ENCODE results near the gene TMEM132D.

TMEM132D gene

DNA sequence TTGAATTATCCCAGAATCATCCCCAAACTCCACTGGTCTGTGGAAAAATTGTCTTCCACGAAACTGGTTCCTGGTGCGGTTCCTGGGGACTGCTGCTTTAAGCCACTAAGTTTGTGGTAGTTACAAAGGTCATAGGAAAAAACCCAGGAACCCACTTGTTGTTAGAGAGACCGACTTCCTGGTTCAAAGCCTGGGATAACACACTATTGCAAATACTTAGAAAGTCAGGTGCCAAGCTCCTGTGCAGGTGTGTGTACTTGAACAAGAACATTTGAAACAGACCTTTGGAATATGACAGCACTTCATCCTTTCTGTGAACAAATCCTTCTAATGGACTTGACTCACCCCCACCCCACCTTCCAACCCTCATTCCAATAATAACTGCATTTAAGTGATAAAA is 530.9 kb downstream of the TMEM132D start:
- ATAC-seq (ENCODE audit: low read depth) (no peak), DNase-seq (ENCODE audit: low spot score in 2 of 2) (no peak)
- H3K4me3 Mint-ChIP-seq: no peak overlapping the region
- no peak overlapping the region for H3K27ac Mint-ChIP-seq
- H3K4me1 Mint-ChIP-seq: no peaks in the 10 kb centered on the region
- peaks cover 2% of the 10 kb centered on the region for H3K27me3 Mint-ChIP-seq
- peaks cover 2% of the 10 kb centered on the region for H3K9me3 Mint-ChIP-seq
- H3K36me3 Mint-ChIP-seq: no peaks in the 10 kb centered on the region

DNA sequence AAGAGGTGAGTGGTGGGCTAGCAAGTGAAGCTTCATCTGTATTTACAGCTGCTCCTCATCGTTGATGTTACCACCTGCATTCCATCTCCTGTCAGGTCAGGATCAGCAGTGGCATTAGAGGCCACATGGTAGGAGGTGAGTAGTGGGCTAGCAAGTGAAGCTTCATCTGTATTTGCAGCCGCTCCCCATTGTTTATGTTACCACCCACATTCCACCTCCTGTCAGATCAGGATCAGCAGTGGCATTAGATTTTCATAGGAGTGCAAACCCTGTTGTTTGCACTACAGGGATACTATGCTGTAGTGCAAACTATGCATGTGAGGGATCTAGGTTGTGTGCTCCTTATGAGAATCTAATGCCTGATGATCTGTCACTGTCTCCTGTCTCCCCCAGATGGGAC is 531.5 kb downstream of the TMEM132D start:
- ATAC-seq (ENCODE audit: low read depth) (no peak), DNase-seq (ENCODE audit: low spot score in 2 of 2) (no peak)
- Mint-ChIP-seq H3K9me3 (peaks cover 2% of the 10 kb centered on the region), H3K27me3 (peaks cover 2% of the 10 kb centered on the region), H3K27ac (no peak overlapping the region), H3K36me3 (no peaks in the 10 kb centered on the region), H3K4me3 (no peak overlapping the region), H3K4me1 (no peaks in the 10 kb centered on the region)

DNA sequence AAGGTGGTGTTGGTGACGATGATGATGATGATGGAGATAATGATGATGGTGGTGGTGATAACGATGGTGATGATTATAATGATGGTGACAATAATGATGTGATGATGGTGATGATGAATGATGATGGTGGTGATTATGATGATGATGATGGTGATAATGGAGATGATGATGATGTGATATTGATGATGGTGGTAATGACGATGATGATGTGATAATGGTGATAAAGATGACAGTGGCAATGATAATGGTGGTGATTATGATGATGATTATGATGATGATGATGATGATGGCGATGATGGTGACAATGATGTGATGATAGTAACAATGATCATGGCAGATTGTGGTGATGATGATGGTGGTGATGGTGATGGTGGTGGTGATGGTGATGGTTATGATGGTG is 532.6 kb downstream of the TMEM132D start:
- Mint-ChIP-seq H3K27ac (no peak overlapping the region), H3K4me3 (no peak overlapping the region), H3K27me3 (peaks cover 2% of the 10 kb centered on the region), H3K36me3 (no peaks in the 10 kb centered on the region), H3K9me3 (peaks cover 1% of the 10 kb centered on the region), H3K4me1 (no peaks in the 10 kb centered on the region)
- ATAC-seq (ENCODE audit: low read depth) (no peak), DNase-seq (ENCODE audit: low spot score in 2 of 2) (no peak)

DNA sequence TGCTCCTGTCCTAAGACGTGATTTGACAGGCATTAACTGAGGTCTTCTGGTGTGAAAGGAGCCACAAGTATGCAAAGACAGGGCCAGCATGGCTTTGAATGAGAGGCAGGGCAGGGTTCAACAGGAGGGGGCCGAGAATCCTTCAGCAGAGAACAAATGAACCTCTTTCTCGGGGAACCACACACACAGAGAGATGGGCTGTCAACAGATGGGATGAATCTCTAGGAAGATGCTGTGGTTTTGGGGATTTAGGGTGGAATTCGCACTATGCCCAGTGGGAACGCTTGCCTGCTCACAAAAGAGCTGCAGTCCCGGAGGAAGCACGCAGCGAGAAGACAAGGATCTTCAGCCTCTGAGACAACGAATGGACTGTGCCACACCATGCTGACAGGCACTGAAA is 537.2 kb downstream of the TMEM132D start:
- Mint-ChIP-seq H3K27me3 (peaks cover 2% of the 10 kb centered on the region), H3K9me3 (peaks cover 2% of the 10 kb centered on the region), H3K36me3 (no peaks in the 10 kb centered on the region), H3K4me3 (no peak overlapping the region), H3K4me1 (no peaks in the 10 kb centered on the region), H3K27ac (no peak overlapping the region)
- DNase-seq (ENCODE audit: low spot score in 2 of 2): no peak
- no peak for ATAC-seq (ENCODE audit: low read depth)

DNA sequence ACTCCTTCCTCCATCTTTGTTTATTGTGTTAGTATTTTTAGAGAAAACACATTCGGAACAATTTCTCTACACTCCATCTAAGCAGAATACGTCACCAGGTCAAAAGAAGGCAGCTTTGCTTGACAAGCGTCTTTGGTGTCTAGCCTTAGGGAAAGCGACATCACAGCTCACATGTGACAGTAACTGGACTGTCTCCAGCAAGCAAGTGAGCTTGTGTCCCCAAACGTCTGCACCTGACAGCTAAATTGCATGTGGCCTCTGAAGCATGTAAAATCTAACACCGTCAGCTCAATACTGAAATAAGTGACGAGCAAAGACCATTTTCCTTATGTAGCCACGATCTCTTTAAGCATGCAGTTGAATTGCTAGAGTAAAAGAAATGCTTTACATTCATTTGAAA is 540.8 kb downstream of the TMEM132D start:
- Mint-ChIP-seq H3K36me3 (no peaks in the 10 kb centered on the region), H3K27me3 (no peaks in the 10 kb centered on the region), H3K9me3 (peaks cover 2% of the 10 kb centered on the region), H3K4me1 (no peaks in the 10 kb centered on the region), H3K4me3 (no peak overlapping the region), H3K27ac (no peak overlapping the region)
- no peak for ATAC-seq (ENCODE audit: low read depth)
- no peak for DNase-seq (ENCODE audit: low spot score in 2 of 2)

DNA sequence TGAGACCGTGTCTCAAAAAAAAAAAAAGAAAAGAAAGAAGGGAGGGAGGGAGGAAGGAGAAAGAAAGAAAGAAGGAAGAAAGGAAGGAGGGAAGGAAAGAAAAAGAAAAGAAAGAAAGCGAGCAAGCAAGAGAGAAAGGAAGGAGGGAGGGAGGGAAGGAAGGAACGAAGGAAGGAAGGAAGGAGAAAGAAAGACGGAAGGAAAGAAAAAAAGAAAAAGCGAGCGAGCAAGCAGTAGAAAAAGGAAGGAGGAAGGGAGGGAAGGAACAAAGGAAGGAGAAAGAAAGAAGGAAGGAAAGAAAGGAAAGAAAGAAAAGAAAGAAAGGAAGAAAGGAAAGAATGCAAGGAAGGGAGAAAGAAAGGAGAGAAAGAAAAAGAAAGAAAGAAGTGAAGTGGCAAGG is 546.6 kb downstream of the TMEM132D start:
- no peak for DNase-seq (ENCODE audit: low spot score in 2 of 2)
- H3K4me1 Mint-ChIP-seq: peaks cover 2% of the 10 kb centered on the region
- H3K27me3 Mint-ChIP-seq: peaks cover 3% of the 10 kb centered on the region
- no peaks in the 10 kb centered on the region for H3K36me3 Mint-ChIP-seq
- H3K27ac Mint-ChIP-seq: no peak overlapping the region
- no peak for ATAC-seq (ENCODE audit: low read depth)
- no peak overlapping the region for H3K4me3 Mint-ChIP-seq
- peaks cover 3% of the 10 kb centered on the region for H3K9me3 Mint-ChIP-seq

DNA sequence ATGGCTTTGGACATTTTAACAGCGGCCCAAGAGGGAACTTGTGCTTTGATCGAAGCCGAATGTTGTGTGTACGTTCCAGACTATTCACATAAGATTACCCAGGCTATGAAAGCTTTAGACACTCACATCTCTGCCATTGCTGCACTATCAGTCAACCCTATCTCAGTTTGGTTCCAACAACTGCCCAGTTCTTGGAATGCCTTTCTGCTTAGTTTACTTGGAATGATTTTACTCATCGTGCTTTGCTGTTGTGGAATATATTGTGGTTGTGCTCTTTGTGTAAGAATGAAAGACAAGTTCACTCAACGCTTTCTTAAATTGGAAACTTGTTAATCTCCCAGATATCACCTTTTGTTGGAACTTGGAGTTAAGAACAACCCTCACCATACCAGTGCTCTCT is 552.3 kb downstream of the TMEM132D start:
- no peak for ATAC-seq (ENCODE audit: low read depth)
- H3K27ac Mint-ChIP-seq: no peak overlapping the region
- no peaks in the 10 kb centered on the region for H3K4me1 Mint-ChIP-seq
- peaks cover 2% of the 10 kb centered on the region for H3K9me3 Mint-ChIP-seq
- DNase-seq (ENCODE audit: low spot score in 2 of 2): no peak
- H3K27me3 Mint-ChIP-seq: peaks cover 2% of the 10 kb centered on the region
- no peak overlapping the region for H3K4me3 Mint-ChIP-seq
- H3K36me3 Mint-ChIP-seq: no peaks in the 10 kb centered on the region

DNA sequence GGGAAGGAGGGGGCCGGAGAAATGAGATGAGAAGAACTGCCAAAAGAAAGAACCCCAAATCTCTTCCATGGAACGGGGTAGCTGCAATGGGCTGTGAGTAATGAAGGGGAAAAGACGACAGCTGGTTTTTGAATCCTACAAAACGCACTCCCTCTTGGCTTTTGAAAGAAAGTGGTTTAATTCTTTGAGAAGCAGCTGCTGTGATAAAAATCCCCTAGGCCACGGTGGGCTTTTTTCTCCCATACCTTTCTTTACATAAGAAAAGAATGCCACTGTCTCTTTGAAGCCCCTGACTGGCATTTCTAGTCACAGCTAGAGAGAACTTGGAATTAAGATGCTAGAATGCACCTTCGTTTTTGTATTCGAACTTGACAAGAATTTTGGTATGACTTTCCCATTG is 564.5 kb downstream of the TMEM132D start:
- no peak for DNase-seq (ENCODE audit: low spot score in 2 of 2)
- Mint-ChIP-seq H3K4me1 (no peaks in the 10 kb centered on the region), H3K36me3 (no peaks in the 10 kb centered on the region), H3K9me3 (no peaks in the 10 kb centered on the region), H3K27me3 (no peaks in the 10 kb centered on the region), H3K4me3 (no peak overlapping the region), H3K27ac (no peak overlapping the region)
- ATAC-seq (ENCODE audit: low read depth): no peak

DNA sequence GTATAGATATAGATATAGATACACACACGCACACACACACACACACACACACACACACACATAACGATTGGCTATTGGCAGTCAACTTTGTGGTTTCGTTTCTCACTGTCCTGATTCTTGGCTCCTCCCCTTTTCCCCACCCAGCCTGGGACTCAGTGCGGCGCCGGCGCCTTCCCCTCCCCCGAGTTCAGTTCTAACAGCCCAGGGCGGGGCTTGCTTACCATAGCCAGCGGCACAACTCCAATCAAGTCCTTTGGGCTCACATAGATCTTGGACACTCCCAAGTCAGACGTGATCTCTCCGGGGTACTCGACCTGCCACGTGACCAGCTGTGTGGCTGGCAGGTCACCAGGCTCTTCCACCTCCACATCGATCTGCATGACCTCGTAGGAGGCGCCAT is 566.4 kb downstream of the TMEM132D start:
- Mint-ChIP-seq H3K9me3 (no peaks in the 10 kb centered on the region), H3K4me3 (no peak overlapping the region), H3K27me3 (no peaks in the 10 kb centered on the region), H3K27ac (no peak overlapping the region), H3K4me1 (no peaks in the 10 kb centered on the region), H3K36me3 (no peaks in the 10 kb centered on the region)
- DNase-seq (ENCODE audit: low spot score in 2 of 2) (no peak), ATAC-seq (ENCODE audit: low read depth) (no peak)

DNA sequence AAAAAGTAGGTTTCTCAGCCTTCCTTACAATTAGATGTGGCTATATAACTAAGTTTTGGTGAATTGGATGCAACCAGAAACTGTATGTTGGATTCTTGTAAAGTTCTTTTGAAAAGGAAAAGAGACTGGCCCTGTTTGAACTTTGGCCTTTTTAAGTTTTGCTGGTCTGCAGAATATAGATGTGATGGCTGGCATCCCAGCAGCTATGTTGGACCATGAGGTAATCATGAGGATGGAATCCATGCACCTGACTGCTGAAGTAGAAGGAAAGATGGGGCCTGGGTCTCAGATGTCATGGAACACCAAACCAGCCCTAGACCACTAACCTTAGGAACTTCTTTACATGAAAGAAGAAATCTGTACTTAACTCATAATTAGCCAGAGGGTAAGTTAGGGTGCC is 568.1 kb downstream of the TMEM132D start:
- no peak overlapping the region for H3K4me3 Mint-ChIP-seq
- no peak for ATAC-seq (ENCODE audit: low read depth)
- no peaks in the 10 kb centered on the region for H3K4me1 Mint-ChIP-seq
- DNase-seq (ENCODE audit: low spot score in 2 of 2): no peak
- H3K36me3 Mint-ChIP-seq: no peaks in the 10 kb centered on the region
- H3K9me3 Mint-ChIP-seq: no peaks in the 10 kb centered on the region
- no peaks in the 10 kb centered on the region for H3K27me3 Mint-ChIP-seq
- H3K27ac Mint-ChIP-seq: no peak overlapping the region

DNA sequence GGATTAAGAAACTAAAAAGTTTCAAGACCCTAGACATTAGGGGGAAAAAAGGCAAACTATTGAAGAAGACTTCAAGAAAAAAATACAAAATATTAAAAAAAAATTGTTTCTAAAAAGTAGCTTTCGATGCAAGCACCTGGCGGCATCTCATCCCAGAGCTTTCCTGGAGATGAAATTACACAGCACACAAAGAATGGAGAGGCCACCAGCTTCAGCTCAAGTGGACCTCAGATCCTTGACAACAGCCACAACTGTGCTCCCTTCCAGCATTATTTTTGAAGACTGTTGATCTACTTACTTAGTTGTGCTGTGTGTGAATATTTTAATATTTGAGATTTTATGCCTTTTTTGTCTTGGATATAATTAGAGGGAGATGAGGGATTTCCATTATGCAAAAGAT is 571.5 kb downstream of the TMEM132D start:
- H3K36me3 Mint-ChIP-seq: no peaks in the 10 kb centered on the region
- no peaks in the 10 kb centered on the region for H3K4me1 Mint-ChIP-seq
- DNase-seq (ENCODE audit: low spot score in 2 of 2): no peak
- no peak overlapping the region for H3K27ac Mint-ChIP-seq
- no peaks in the 10 kb centered on the region for H3K27me3 Mint-ChIP-seq
- no peak for ATAC-seq (ENCODE audit: low read depth)
- H3K9me3 Mint-ChIP-seq: no peaks in the 10 kb centered on the region
- H3K4me3 Mint-ChIP-seq: no peak overlapping the region

DNA sequence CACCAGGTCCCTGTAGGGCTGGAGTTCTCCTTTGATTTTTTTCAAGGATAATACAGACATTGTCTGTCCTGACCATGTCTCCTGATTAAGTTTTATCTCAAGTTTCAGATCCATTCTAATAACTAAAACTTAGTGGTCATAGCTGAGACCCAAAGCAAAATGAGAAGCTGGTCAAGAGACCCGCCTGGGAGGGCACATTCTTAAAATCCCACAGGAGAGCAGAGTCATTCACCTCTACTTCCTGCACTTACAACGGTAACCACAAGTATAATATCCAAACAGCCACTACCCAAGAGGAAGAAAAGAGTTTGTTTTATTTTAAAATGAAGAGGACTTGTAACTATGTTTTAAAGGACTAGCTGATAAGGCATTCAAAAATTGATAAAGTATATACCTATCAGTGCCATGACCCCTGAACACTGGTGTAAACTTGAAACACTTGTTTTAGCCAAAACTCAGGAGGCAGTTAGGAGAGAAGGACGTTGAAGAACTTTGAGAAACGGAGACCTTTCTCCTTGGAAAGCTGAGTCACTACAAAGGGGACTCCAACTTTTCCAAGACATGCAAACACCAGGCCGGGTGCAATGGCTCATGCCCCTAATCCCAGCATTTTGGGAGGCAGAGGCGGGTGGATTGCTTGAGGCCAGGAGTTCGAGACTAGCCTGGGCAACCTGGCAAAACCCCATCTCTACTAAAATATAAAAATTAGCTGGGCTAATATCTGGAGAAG is 572.3 kb downstream of the TMEM132D start:
- H3K4me1 Mint-ChIP-seq: no peaks in the 10 kb centered on the region
- DNase-seq (ENCODE audit: low spot score in 2 of 2) (no peak), ATAC-seq (ENCODE audit: low read depth) (no peak)
- H3K36me3 Mint-ChIP-seq: no peaks in the 10 kb centered on the region
- H3K4me3 Mint-ChIP-seq: no peak overlapping the region
- H3K27ac Mint-ChIP-seq: no peak overlapping the region
- H3K27me3 Mint-ChIP-seq: no peaks in the 10 kb centered on the region
- no peaks in the 10 kb centered on the region for H3K9me3 Mint-ChIP-seq

DNA sequence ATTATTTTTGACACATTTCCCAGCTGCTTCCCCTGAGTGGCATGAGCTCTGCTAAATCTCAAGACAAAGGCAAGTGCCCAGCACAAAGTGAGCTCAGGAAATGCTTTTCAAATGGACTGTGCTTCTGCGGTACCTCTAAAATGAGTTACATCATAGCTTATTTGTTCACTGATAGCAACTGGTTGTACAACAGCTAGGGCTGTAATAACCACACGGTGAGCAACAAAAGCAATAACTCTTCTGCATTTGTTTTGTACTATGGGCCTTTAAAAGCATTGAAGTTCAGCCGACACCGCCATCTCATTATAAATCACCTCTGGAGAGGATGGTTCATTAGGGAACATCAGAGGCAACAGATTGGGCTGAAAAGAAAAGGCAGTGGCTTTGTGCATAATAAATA is 575.6 kb downstream of the TMEM132D start:
- DNase-seq (ENCODE audit: low spot score in 2 of 2) (no peak), ATAC-seq (ENCODE audit: low read depth) (no peak)
- H3K27ac Mint-ChIP-seq: no peak overlapping the region
- H3K27me3 Mint-ChIP-seq: peaks cover 3% of the 10 kb centered on the region
- no peaks in the 10 kb centered on the region for H3K4me1 Mint-ChIP-seq
- H3K36me3 Mint-ChIP-seq: no peaks in the 10 kb centered on the region
- no peaks in the 10 kb centered on the region for H3K9me3 Mint-ChIP-seq
- H3K4me3 Mint-ChIP-seq: no peak overlapping the region

DNA sequence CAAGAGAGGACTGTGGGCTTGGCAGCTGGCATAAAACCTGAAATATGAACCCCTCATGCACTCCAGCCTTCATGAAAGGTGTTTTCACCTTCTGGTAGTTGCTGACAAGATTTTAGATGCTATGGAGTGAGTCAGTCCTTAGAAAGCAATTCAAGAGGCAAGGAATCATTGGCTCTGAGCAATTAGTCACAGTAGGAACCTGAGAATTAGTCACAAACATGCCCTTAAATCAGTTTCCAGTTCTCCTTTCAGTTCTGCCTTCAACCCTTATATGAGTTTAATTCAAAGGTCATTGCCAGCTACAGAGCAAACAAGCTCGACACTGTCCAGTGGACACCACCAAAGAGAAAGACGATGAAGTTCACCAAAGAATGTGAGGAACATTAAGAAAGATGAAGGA is 578.3 kb downstream of the TMEM132D start:
- no peak overlapping the region for H3K4me3 Mint-ChIP-seq
- ATAC-seq (ENCODE audit: low read depth): no peak
- no peaks in the 10 kb centered on the region for H3K9me3 Mint-ChIP-seq
- H3K27me3 Mint-ChIP-seq: peaks cover 3% of the 10 kb centered on the region
- no peak for DNase-seq (ENCODE audit: low spot score in 2 of 2)
- H3K27ac Mint-ChIP-seq: no peak overlapping the region
- H3K36me3 Mint-ChIP-seq: no peaks in the 10 kb centered on the region
- no peaks in the 10 kb centered on the region for H3K4me1 Mint-ChIP-seq

DNA sequence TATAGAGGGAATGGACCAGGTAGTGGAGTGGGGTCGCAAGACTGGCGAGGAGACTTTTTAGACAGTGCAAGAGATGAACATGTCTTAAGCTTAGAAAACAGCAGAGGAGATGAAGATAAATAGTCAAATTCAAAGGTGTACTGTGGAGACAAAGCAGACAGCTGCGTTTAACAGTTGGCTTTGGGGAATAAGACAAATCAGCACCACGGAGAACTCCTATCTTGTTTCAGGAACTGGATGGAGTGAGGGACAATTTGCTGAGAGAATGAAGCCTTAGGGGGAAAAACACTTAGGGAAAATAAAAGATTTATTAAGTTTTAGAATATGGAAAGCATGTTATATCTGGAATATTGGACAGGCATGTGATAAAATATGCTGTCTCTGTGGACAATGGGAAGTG is 591.8 kb downstream of the TMEM132D start:
- Mint-ChIP-seq H3K27ac (no peak overlapping the region), H3K4me3 (no peak overlapping the region), H3K4me1 (no peaks in the 10 kb centered on the region), H3K9me3 (peaks cover 5% of the 10 kb centered on the region), H3K36me3 (no peaks in the 10 kb centered on the region), H3K27me3 (peaks cover 3% of the 10 kb centered on the region)
- no peak for DNase-seq (ENCODE audit: low spot score in 2 of 2)
- no peak for ATAC-seq (ENCODE audit: low read depth)

All from memory B cell (primary cell).